ENCODE measurements around the gene FARS2.

GRCh38 chr6:5761370-5761769 is 500.1 kb downstream of the FARS2 start:
- TF ChIP-seq CTCF (IDR thresholded peaks at IDR 0.05; ENCODE audit: low read depth, low read length) (no peak), POLR2A (IDR thresholded peaks at IDR 0.05; ENCODE audit: extremely low read depth, insufficient read length) (no peak), MAX (IDR thresholded peaks at IDR 0.05; ENCODE audit: low read depth, low read length) (no peak)

Data from NB4 (cell line).